HEK293 (cell line): ENCODE data around the gene MARVELD1.

ENCODE experiments used
- CTCF ChIA-PET: fragments of 350-600 bp; formaldehyde crosslinking; extraction: SDS; loops from one replicate; lab custom pipeline; 2021; ENCODE audit warnings: antibody characterized with exemption; lab: Yijun Ruan, JAX
- POLR2A ChIA-PET: fragments of 300-600 bp; formaldehyde crosslinking; extraction: SDS; loops from one replicate; lab custom pipeline; 2020; ENCODE audit warnings: antibody characterized with exemption, inconsistent platforms; lab: Yijun Ruan, JAX
- H3K27ac ChIP-seq: fragments of 200-500 bp; sonication (Bioruptor generic); 2 replicates; pipeline ENCODE4 v1.5.1; 2014; ENCODE audit warnings: low read depth, low read length, control low read depth, inconsistent platforms; ENCODE audit errors: extremely low read depth
- H3K36me3 ChIP-seq, 2 experiments: fragments of 200-500 bp in 1 of 2; sonication (Bioruptor generic) in 1 of 2; 1 replicate in 1 of 2; 2 replicates in 1 of 2; pipeline ENCODE4 v1.5.1; 2014 to 2017; ENCODE audit warnings: inconsistent platforms in 2 of 2, low read length in 2 of 2; ENCODE audit not compliant: control insufficient read depth in 2 of 2, insufficient read depth in 1 of 2
- H3K4me1 ChIP-seq: fragments of 200-500 bp; sonication (Bioruptor generic); 2 replicates; pipeline ENCODE4 v1.5.1; 2014; ENCODE audit warnings: mild to moderate bottlenecking, low read length, inconsistent platforms; ENCODE audit not compliant: control insufficient read depth, insufficient read depth
- H3K4me3 ChIP-seq: 2 replicates; pipeline ENCODE4 v1.5.1; 2011; ENCODE audit warnings: low read depth, mild to moderate bottlenecking, control low read depth, low read length, moderate library complexity
- H3K9me3 ChIP-seq: fragments of 200-500 bp; sonication (Bioruptor generic); 2 replicates; pipeline ENCODE4 v1.5.1; 2014; ENCODE audit warnings: low read depth, low read length, inconsistent platforms; ENCODE audit not compliant: control insufficient read depth, insufficient read depth
- KLF8 ChIP-seq: fragments of 450-650 bp; formaldehyde crosslinking; IDR thresholded peaks from 2 replicates; pipeline ENCODE4 v1.5.1; 2016; ENCODE audit warnings: missing biosample characterization, missing genetic modification characterization
- MEIS1 ChIP-seq: sonication (generic); formaldehyde crosslinking; IDR thresholded peaks from 2 replicates; pipeline ENCODE4 v1.8.1; 2022; ENCODE audit warnings: missing genetic modification reagents, mild to moderate bottlenecking, borderline replicate concordance
- SCRT2 ChIP-seq: fragments of 450-650 bp; formaldehyde crosslinking; IDR thresholded peaks from 2 replicates; pipeline ENCODE4 v1.5.1; 2016; ENCODE audit warnings: missing biosample characterization, missing genetic modification characterization
- ZNF10 ChIP-seq: fragments of 450-650 bp; formaldehyde crosslinking; IDR thresholded peaks from 2 replicates; pipeline ENCODE4 v1.5.1; 2017; ENCODE audit warnings: missing biosample characterization, missing genetic modification characterization
- ZNF223 ChIP-seq: fragments of 450-650 bp; formaldehyde crosslinking; IDR thresholded peaks from 2 replicates; pipeline ENCODE4 v1.5.1; 2016; ENCODE audit warnings: missing biosample characterization, missing genetic modification characterization
- ZNF239 ChIP-seq: fragments of 450-650 bp; formaldehyde crosslinking; IDR thresholded peaks from 2 replicates; pipeline ENCODE4 v1.5.1; 2016; ENCODE audit warnings: missing biosample characterization, missing genetic modification characterization
- ZNF311 ChIP-seq: fragments of 450-650 bp; formaldehyde crosslinking; IDR thresholded peaks from 2 replicates; pipeline ENCODE4 v1.5.1; 2017; ENCODE audit warnings: missing biosample characterization, missing genetic modification characterization, borderline replicate concordance
- ZNF548 ChIP-seq: fragments of 450-650 bp; formaldehyde crosslinking; IDR thresholded peaks from 2 replicates; pipeline ENCODE4 v1.5.1; 2016; ENCODE audit warnings: missing biosample characterization, missing genetic modification characterization
- ZNF76 ChIP-seq: fragments of 450-650 bp; formaldehyde crosslinking; IDR thresholded peaks from 2 replicates; pipeline ENCODE4; 2016; ENCODE audit warnings: low read depth, missing biosample characterization, missing genetic modification characterization, borderline replicate concordance
- ZNF768 ChIP-seq: fragments of 450-650 bp; formaldehyde crosslinking; IDR thresholded peaks from 2 replicates; pipeline ENCODE4 v1.5.1; 2018; ENCODE audit warnings: missing biosample characterization, mild to moderate bottlenecking, missing genetic modification characterization
- ZNF776 ChIP-seq: fragments of 450-650 bp; formaldehyde crosslinking; IDR thresholded peaks from 2 replicates; pipeline ENCODE4 v1.5.0; 2017; ENCODE audit warnings: missing biosample characterization, missing genetic modification characterization, borderline replicate concordance
- TF ChIP-seq, protein P1 (sequence below): fragments of 450-650 bp; formaldehyde crosslinking; IDR thresholded peaks from 2 replicates; pipeline ENCODE4 v1.5.0; 2017; ENCODE audit warnings: missing biosample characterization, missing genetic modification characterization, borderline replicate concordance
- TF ChIP-seq, protein P2 (sequence below): fragments of 450-650 bp; formaldehyde crosslinking; IDR thresholded peaks from 2 replicates; pipeline ENCODE4 v1.5.1; 2016; ENCODE audit warnings: missing biosample characterization, missing genetic modification characterization
- TF ChIP-seq, protein P3 (sequence below): IDR thresholded peaks from 2 replicates; pipeline ENCODE4 v1.6.1; 2011; ENCODE audit warnings: mild to moderate bottlenecking, low read depth, low read length, borderline replicate concordance

The MARVELD1 gene

DNA sequence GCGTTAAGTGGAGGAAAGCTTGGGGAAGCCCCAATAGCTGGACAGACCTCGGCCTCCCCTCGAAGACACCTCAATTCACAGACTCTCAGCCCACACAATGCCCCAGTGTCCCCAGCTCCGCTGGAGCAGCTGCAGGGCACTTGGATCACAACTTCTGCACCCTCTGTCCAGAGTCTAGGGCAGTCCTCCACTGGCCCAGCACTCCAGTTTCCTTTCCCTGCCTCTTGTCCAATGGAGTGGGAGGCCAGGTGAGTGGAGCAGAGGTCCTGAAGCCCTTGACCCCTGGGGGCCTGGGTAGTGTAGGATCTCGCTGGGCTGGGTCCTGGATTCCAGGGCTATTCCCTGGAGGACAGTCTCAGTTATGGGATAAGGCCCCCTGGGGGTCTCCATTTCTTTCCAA, 46.4 kb downstream of the MARVELD1 start:
- no peaks in the 10 kb centered on the region for H3K9me3 ChIP-seq
- ChIA-PET CTCF (interaction anchor here (0.7 to 5.5 kb wide), 7 partner anchors 10 to 943 kb away, joined by 3 to 36 read pairs (median 4); no protein-coding TSS in a partner anchor), POLR2A (interaction anchor here (0.6 kb wide), 1 partner anchor 1722 kb away, joined by 4 read pairs; no protein-coding TSS in a partner anchor)
- no peaks in the 10 kb centered on the region for H3K4me1 ChIP-seq
- no peak overlapping the region for H3K4me3 ChIP-seq
- H3K27ac ChIP-seq = no peak overlapping the region
- TF ChIP-seq ZNF311 (tag by site-specific recombination) = no peak
- no peak for TF ChIP-seq ZNF548 (tag by site-specific recombination)
- TF ChIP-seq, protein P1, sequence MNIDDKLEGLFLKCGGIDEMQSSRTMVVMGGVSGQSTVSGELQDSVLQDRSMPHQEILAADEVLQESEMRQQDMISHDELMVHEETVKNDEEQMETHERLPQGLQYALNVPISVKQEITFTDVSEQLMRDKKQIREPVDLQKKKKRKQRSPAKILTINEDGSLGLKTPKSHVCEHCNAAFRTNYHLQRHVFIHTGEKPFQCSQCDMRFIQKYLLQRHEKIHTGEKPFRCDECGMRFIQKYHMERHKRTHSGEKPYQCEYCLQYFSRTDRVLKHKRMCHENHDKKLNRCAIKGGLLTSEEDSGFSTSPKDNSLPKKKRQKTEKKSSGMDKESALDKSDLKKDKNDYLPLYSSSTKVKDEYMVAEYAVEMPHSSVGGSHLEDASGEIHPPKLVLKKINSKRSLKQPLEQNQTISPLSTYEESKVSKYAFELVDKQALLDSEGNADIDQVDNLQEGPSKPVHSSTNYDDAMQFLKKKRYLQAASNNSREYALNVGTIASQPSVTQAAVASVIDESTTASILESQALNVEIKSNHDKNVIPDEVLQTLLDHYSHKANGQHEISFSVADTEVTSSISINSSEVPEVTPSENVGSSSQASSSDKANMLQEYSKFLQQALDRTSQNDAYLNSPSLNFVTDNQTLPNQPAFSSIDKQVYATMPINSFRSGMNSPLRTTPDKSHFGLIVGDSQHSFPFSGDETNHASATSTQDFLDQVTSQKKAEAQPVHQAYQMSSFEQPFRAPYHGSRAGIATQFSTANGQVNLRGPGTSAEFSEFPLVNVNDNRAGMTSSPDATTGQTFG (tag by site-specific recombination) = no peak
- no peak for TF ChIP-seq ZNF10 (tag by site-specific recombination)
- no peak for TF ChIP-seq ZNF776 (tag by site-specific recombination)
- TF ChIP-seq SCRT2 = no peak
- no peak for TF ChIP-seq ZNF768 (tag by site-specific recombination)
- no peak for TF ChIP-seq ZNF239
- no peak for TF ChIP-seq KLF8 (tag by site-specific recombination)
- no peak for TF ChIP-seq MEIS1 (CRISPR knock-in tag)
- peaks cover 4 to 62% of the 10 kb centered on the region in 2 experiments for H3K36me3 ChIP-seq

DNA sequence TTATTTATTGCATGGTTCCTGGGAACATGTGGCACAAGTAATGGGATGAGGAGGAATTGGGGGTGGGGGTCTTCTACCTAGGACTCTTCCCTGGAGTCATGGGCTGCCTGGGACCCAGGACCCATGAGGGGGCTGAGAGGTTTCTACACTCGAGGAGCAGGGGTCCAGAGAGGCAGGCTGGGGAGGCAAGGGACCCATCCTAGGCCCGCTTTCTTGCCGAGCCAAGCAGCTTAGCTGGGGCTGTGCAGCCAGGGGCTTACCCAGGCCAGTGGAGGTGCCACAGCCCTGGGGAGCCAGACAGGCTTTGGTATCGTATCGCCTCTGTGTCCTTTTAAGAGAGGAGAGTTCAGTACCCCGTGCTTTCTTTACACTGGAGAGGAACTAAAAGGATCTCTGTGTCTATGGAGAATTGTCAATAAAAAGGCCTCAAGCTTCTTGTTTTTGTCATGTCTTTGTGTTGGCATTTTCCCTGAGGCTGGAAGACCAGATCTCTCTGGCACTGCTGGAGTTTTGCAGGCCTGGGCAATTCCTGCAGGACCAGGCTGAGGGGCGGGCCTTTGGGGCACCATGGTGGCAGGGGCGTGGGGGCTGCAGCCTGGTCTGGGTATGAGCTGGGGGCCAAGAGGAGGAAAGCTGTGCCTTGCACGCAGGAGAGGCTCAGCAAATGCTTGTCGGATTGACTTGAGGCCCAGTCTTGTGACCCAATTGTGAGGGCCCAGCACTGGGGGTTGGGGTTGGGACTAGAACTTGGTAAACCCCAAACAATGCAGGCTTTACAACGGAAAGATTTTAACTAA, 47.1 kb downstream of the MARVELD1 start:
- Histone ChIP-seq H3K4me1 (no peaks in the 10 kb centered on the region), H3K9me3 (no peaks in the 10 kb centered on the region), H3K27ac (no peak overlapping the region), H3K36me3 (peaks cover 0 to 55% of the 10 kb centered on the region in 2 experiments; a peak in 2 of 3 replicates), H3K4me3 (no peak overlapping the region)
- POLR2A ChIA-PET = no interaction called here
- CTCF ChIA-PET = interaction anchor here (1.1 to 5.5 kb wide), 5 partner anchors 11 to 281 kb away, joined by 3 to 36 read pairs (median 4); no protein-coding TSS in a partner anchor
- TF ChIP-seq, protein P2, sequence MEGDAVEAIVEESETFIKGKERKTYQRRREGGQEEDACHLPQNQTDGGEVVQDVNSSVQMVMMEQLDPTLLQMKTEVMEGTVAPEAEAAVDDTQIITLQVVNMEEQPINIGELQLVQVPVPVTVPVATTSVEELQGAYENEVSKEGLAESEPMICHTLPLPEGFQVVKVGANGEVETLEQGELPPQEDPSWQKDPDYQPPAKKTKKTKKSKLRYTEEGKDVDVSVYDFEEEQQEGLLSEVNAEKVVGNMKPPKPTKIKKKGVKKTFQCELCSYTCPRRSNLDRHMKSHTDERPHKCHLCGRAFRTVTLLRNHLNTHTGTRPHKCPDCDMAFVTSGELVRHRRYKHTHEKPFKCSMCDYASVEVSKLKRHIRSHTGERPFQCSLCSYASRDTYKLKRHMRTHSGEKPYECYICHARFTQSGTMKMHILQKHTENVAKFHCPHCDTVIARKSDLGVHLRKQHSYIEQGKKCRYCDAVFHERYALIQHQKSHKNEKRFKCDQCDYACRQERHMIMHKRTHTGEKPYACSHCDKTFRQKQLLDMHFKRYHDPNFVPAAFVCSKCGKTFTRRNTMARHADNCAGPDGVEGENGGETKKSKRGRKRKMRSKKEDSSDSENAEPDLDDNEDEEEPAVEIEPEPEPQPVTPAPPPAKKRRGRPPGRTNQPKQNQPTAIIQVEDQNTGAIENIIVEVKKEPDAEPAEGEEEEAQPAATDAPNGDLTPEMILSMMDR (tag by site-specific recombination) = no peak
- TF ChIP-seq, protein P3, sequence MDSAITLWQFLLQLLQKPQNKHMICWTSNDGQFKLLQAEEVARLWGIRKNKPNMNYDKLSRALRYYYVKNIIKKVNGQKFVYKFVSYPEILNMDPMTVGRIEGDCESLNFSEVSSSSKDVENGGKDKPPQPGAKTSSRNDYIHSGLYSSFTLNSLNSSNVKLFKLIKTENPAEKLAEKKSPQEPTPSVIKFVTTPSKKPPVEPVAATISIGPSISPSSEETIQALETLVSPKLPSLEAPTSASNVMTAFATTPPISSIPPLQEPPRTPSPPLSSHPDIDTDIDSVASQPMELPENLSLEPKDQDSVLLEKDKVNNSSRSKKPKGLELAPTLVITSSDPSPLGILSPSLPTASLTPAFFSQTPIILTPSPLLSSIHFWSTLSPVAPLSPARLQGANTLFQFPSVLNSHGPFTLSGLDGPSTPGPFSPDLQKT = no peak
- TF ChIP-seq ZNF223 (tag by site-specific recombination) (no peak), ZNF76 (tag by site-specific recombination) (no peak), ZNF768 (tag by site-specific recombination) (no peak)
- TF ChIP-seq, all 188 proteins: peak for 0
